HFF-Myc (cell line): ENCODE measurements around the gene LRRC8D.
"Not testable (repeated sequence)": the region's sequence is repeated elsewhere in the genome, so short reads cannot be mapped to it uniquely, and the experiment has no call there.

Experiments used
- DNase-seq: peaks from one replicate; pipeline ENCODE4 v3.0.0-alpha.2; 2011; ENCODE audit warnings: low read depth; ENCODE audit errors: extremely low read depth
- H3K4me3 ChIP-seq: replicated peaks from 2 replicates; pipeline ENCODE4 v1.5.1; 2011; ENCODE audit warnings: low read depth, mild to moderate bottlenecking, control low read depth, low read length
- CTCF ChIP-seq: IDR thresholded peaks from 2 replicates; pipeline ENCODE4 v1.5.1; 2012; ENCODE audit warnings: mild to moderate bottlenecking, low read depth, low read length, control low read depth; ENCODE audit errors: missing control alignments

Gene LRRC8D

DNA sequence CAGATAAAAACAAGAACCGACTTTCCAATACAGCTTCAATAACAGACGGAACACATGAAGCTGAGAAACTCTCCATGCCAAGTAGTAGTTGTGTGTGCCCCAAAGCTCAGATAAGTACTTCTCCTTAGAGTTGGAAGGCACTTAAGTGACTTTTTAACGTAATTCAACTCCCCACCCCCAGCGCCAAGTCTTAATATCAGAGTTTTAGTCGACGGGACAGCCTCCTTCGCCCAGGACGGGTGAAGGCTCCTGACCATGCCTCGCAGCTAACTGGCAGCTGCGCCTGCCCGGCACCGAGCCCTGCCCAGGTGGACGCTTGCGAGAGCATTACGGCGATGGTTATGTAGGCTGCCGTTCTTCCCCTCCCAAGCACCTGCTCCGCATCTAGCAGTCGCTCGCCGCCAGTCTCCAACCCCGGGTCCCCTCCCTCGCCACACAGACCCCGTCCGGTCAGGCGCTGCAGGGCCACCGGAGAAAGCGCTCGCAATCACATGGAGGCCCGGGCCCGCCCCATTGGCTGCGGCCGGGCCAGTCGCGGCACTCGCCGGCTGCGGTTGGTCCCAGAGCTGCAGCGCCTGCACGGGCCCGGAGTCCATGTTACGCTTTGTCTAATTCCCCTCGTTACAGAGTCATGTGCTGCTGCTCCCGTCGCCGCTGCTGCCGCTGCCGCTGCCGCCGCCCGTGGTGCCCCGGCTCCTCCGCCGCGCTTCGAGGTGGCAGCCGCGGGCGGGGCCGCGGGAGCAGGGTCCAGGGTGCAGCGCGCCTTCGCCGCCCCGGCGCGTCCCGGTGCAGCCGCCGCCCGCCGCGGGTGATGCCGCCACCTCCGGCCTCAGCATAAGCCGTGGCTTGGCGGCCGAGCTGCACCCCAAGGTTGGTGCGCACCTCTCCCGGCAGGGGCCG lies at the start of gene LRRC8D:
Gene LRRC8D (plus strand): TSS at position 611 of the 900 bp plus-strand sequence. CDS start 112,037 bp downstream, outside the sequence.
- no peak for TF ChIP-seq CTCF
- DNase-seq: no peak
- peak within 1 kb of the TSS; percentile 66 for H3K4me3 ChIP-seq

GRCh38 chr1:89771991-89772560 lies 48.8 kb upstream of the LRRC8D start:
- DNase-seq: no peak
- TF ChIP-seq CTCF: no peak
- H3K4me3 ChIP-seq: no peak overlapping the region

GRCh38 chr1:89776104-89776503 lies 44.7 kb upstream of the LRRC8D start:
- not testable (repeated sequence) for H3K4me3 ChIP-seq, DNase-seq

DNA sequence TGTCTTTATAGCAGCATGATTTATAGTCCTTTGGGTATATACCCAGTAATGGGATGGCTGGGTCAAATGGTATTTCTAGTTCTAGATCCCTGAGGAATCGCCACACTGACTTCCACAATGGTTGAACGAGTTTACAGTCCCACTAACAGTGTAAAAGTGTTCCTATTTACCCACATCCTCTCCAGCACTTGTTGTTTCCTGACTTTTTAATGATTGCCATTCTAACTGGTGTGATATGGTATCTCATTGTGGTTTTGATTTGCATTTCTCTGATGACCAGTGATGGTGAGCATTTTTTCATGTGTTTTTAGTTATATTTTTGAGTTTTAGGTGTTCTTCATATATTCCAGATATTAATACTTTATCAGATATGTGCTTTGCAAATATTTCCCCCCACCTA lies 43.6 kb upstream of the LRRC8D start:
- DNase-seq, H3K4me3 ChIP-seq: not testable (repeated sequence)

DNA sequence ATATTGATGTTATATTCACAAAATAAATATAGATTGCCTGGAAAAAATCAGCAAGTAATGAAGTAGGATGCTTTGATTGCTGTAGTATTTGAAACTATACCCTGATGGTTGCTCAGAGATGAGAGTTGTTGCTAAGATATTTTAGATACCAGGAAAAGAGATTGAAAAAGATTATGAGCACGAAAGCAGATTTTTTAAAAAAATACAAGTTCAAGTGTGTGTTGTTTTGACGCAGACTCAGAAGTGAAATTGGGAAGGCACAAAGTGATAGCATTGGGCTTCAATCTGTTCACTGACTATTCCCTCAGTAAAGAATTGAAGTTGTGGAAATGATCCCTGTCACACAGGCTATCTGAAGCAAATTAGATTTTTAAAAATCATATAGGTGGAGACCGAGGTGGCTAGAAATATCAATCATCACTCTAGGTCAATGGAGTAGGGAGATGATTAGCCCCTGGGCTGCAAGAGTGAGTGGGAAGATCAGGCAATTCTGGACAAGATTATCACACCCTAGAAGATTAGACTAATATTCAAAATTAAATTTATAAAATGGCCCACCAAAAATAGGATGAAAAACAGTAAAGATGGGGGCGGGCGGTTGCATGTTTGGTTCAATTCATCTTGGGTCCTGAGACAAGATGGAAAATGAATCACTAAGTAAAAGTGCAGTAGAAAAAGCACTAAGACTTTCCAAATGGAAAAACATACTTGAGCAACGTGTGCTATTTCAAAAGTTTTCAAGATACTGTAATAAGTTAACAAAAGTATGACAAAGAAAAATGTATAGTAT lies 41.5 kb upstream of the LRRC8D start:
- TF ChIP-seq CTCF: no peak
- no peak for DNase-seq
- no peak overlapping the region for H3K4me3 ChIP-seq

DNA sequence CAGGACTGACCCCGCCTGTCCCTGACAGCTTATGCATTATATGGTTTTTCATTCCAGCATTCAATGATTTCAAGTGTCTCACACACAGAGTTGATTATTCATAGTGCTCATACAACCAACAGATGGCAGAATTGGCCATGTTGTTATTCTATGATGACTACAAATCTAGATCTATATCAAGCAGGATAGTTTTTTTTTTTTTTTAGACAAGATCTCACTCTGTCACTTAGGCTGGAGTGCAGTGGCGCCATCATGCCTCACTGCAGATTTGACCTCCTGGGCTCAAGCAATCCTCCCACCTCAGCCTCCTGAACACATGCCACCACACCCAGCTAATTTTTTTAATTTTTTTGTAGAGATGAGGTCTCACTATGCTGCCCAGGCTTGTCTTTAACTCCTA lies 40.1 kb upstream of the LRRC8D start:
- DNase-seq: no peak
- H3K4me3 ChIP-seq: no peak overlapping the region
- TF ChIP-seq CTCF: peak; percentile 35

GRCh38 chr1:89781494-89782126 lies 39.2 kb upstream of the LRRC8D start:
- TF ChIP-seq CTCF: no peak

More at GRCh38 chr1:89781494-89782126, 39.2 kb upstream of the LRRC8D start:
- H3K4me3 ChIP-seq: no peak overlapping the region
- DNase-seq: no peak
